A549 (cell line): ENCODE results near the gene GPD1. TPM values are rescaled to one million over a fixed set of nuclear protein-coding genes. Genes with fewer than 3 reads are reported as not detected.
A peak's percentile ranks its signal among the peaks of the same experiment; 100 is the strongest.

ENCODE experiments used
- ATAC-seq, 2 experiments: fragments of 200-7000 bp in 1 of 2; fragments of >200 bp in 1 of 2; cut with Nextera tagmentation in 1 of 2; cut with Tn5 transposase in 1 of 2; 3 replicates each; pipeline versions ENCODE4 v1.8.0 to v1.9.1; 2018 to 2020; ENCODE audit warnings: mild to moderate bottlenecking in 1 of 2, moderate library complexity in 1 of 2
- CTCF ChIA-PET: fragments of 300-600 bp; sonication (Branson Sonifier 250); formaldehyde crosslinking; extraction: SDS; loops from one replicate; lab custom pipeline; 2021; ENCODE audit warnings: antibody characterized with exemption, inconsistent platforms; lab: Yijun Ruan, JAX
- POLR2A ChIA-PET: fragments of 350-600 bp; formaldehyde crosslinking; extraction: SDS; loops from one replicate; lab custom pipeline; 2021; ENCODE audit warnings: antibody characterized with exemption, inconsistent platforms; lab: Yijun Ruan, JAX
- DNase-seq, 2 experiments: peaks; one replicate each; pipeline versions ENCODE4 v3.0.0 to v3.0.0-alpha.2; 2011 to 2016; ENCODE audit warnings: low read depth in 1 of 2, low spot score in 1 of 2
- FAIRE-seq: peaks from 2 replicates; lab custom pipeline; 2011; peaks lifted over from hg19 to GRCh38; lab: Jason Lieb, UNC
- H3K27ac ChIP-seq, 2 experiments: fragments of >200 bp; sonication (Bioruptor Twin); formaldehyde crosslinking; 3 replicates each; pipeline ENCODE4 v1.5.1; 2016 to 2017
- H3K4me1 ChIP-seq: fragments of >200 bp; sonication (Bioruptor Twin); formaldehyde crosslinking; 3 replicates; pipeline ENCODE4 v1.6.1; 2016
- H3K4me2 ChIP-seq: fragments of >200 bp; sonication (Bioruptor Twin); formaldehyde crosslinking; 3 replicates; pipeline ENCODE4 v1.6.1; 2016
- H3K4me3 ChIP-seq: fragments of >200 bp; sonication (Bioruptor Twin); formaldehyde crosslinking; 3 replicates; pipeline ENCODE4 v1.5.1; 2016
- H3K9me3 ChIP-seq: fragments of >200 bp; sonication (Bioruptor Twin); formaldehyde crosslinking; 3 replicates; pipeline ENCODE4 v1.6.1; 2016
- BHLHE40 ChIP-seq: IDR thresholded peaks from 2 replicates; pipeline ENCODE4 v1.6.1; 2012; ENCODE audit warnings: low read depth, low read length, inconsistent platforms
- CTCF ChIP-seq: fragments of >200 bp; sonication (Bioruptor Twin); formaldehyde crosslinking; IDR thresholded peaks from 3 replicates; pipeline ENCODE4 v1.5.1; 2016
- E2F6 ChIP-seq: IDR thresholded peaks from 2 replicates; pipeline ENCODE4 v1.6.1; 2012; ENCODE audit warnings: low read depth, borderline replicate concordance
- JUN ChIP-seq, 2 experiments: fragments of >200 bp; sonication (Bioruptor Twin); formaldehyde crosslinking; IDR thresholded peaks; 2 replicates in 1 of 2; 3 replicates in 1 of 2; pipeline ENCODE4 v1.6.1; 2016 to 2017
- JUNB ChIP-seq: fragments of >200 bp; sonication (Bioruptor Twin); formaldehyde crosslinking; IDR thresholded peaks from 2 replicates; pipeline ENCODE4 v1.6.1; 2016
- KDM5A ChIP-seq: fragments of 200-600 bp; sonication (generic); IDR thresholded peaks from 2 replicates; pipeline ENCODE4 v1.6.1; 2016; ENCODE audit warnings: antibody characterized with exemption, mild to moderate bottlenecking
- MAX ChIP-seq: IDR thresholded peaks from 2 replicates; pipeline ENCODE4 v1.6.1; 2012
- MAZ ChIP-seq: fragments of 150-350 bp; IDR thresholded peaks from 2 replicates; pipeline ENCODE4 v1.6.1; 2014; ENCODE audit warnings: antibody characterized with exemption, low read depth, low read length, borderline replicate concordance
- PBX3 ChIP-seq: IDR thresholded peaks from 2 replicates; pipeline ENCODE4 v1.6.1; 2012
- PHF8 ChIP-seq: fragments of 200-600 bp; sonication (generic); IDR thresholded peaks from 2 replicates; pipeline ENCODE4 v1.6.1; 2016; ENCODE audit warnings: low read depth, mild to moderate bottlenecking, antibody characterized with exemption, moderate library complexity, borderline replicate concordance
- POLR2A ChIP-seq: IDR thresholded peaks from 2 replicates; pipeline ENCODE4 v1.6.1; 2012; ENCODE audit warnings: mild to moderate bottlenecking, low read length
- RARB ChIP-seq: fragments of 250-450 bp; sonication (Bioruptor Pico); IDR thresholded peaks from 2 replicates; pipeline ENCODE4 v1.8.0; 2021; ENCODE audit warnings: mild to moderate bottlenecking, moderate library complexity
- REST ChIP-seq: fragments of 200-600 bp; sonication (generic); IDR thresholded peaks from 2 replicates; pipeline ENCODE4 v1.6.1; 2016; ENCODE audit warnings: antibody characterized with exemption, mild to moderate bottlenecking, moderate library complexity
- RFX5 ChIP-seq: fragments of 450-650 bp; IDR thresholded peaks from 2 replicates; pipeline ENCODE4 v1.7.1; 2014; ENCODE audit warnings: antibody characterized with exemption, mild to moderate bottlenecking, moderate library complexity
- SMC3 ChIP-seq: fragments of >200 bp; sonication (Bioruptor Twin); formaldehyde crosslinking; IDR thresholded peaks from 3 replicates; pipeline ENCODE4 v1.6.1; 2018; ENCODE audit warnings: inconsistent platforms
- ZC3H11A ChIP-seq: fragments of 450-650 bp; IDR thresholded peaks from 2 replicates; pipeline ENCODE4 v1.6.1; 2014; ENCODE audit warnings: antibody characterized with exemption, mild to moderate bottlenecking
- ZFP36 ChIP-seq: fragments of 450-650 bp; IDR thresholded peaks from 2 replicates; pipeline ENCODE4 v1.6.1; 2014; ENCODE audit warnings: borderline replicate concordance; ENCODE audit not compliant: partially characterized antibody
- WGBS: methylation state at CpG from one replicate; pipeline ENCODE4 v1.1.6; 2017; ENCODE audit errors: missing lambda C conversion rate; 5-methylcytosine and 5-hydroxymethylcytosine counted together
- polyA plus RNA-seq, 4 experiments: library from polyadenylated mRNA; depleted of rRNA in 3 of 4; stranded (reverse); fragments of >200 nt; fragmentation: RNase III in 1 of 4; extraction: RNeasy Plus Mini Kit Qiagen cat#74134 plus additional on column Dnase treatment in 1 of 4; gene quantifications; 2 replicates in 3 of 4; 3 replicates in 1 of 4; pipeline ENCODE4 v1.2.3, GENCODE V29; 2011 to 2017

The GPD1 gene
- polyA plus RNA-seq, 2 of the 4 experiments (the other 2 are of a cell fraction): 0.10 to 0.44 TPM

- CTCF ChIA-PET: interaction anchor here (0.7 to 33.6 kb wide), 20 partner anchors 10 to 515 kb away, joined by 3 to 708 read pairs (median 4); partner anchors contain the start of genes AQP5, AQP6, ASIC1 and CERS5
- FAIRE-seq (no peak), DNase-seq (peak; percentile 92 to 95), ATAC-seq (peak; percentile 87 to 93)
- peak within 1 kb of the TSS; percentile 64 for H3K4me3 ChIP-seq
- WGBS: 2% methylated on average over 39 of the region's 69 CpGs
- no peaks in the 10 kb centered on the region for H3K9me3 ChIP-seq
- peaks cover 36% of the 10 kb centered on the region for H3K4me1 ChIP-seq
- H3K27ac ChIP-seq: peak within 1 kb of the TSS; percentile 96 to 99
- POLR2A ChIA-PET: interaction anchor here (0.5 to 2.0 kb wide), 31 partner anchors 9 to 1150 kb away, joined by 3 to 45 read pairs (median 4); partner anchors contain the start of genes ATF1, CERS5, COX14 and CSRNP2
- 0 out of 2 replicates have a peak, but pooled peaks have one; percentile 35 for TF ChIP-seq E2F6
- TF ChIP-seq RARB: no peak
- TF ChIP-seq PHF8: 0 out of 2 replicates have a peak, but pooled peaks have one; percentile 74
- 0 out of 2 replicates have a peak, but pooled peaks have one; percentile 10 for TF ChIP-seq BHLHE40
- peak; percentile 27; the same call in 1 of the 2 replicates for TF ChIP-seq MAZ
- peak; percentile 85 for TF ChIP-seq MAX
- TF ChIP-seq JUN (IDR thresholded peaks at IDR 0.05): peak in 1 of 2 experiments; percentile 87; a peak in 3 of 5 replicates
- no peak for TF ChIP-seq ZC3H11A
- peak; percentile 20; the same call in 1 of the 3 replicates for TF ChIP-seq SMC3
- TF ChIP-seq REST: no peak
- no peak for TF ChIP-seq JUNB
- TF ChIP-seq CTCF: peak; percentile 72
- peak; percentile 37; the same call in 1 of the 2 replicates for TF ChIP-seq POLR2A
- peak; percentile 41; the same call in 1 of the 2 replicates for TF ChIP-seq KDM5A
- TF ChIP-seq RFX5: no peak
- TF ChIP-seq ZFP36: no peak
- no peak for TF ChIP-seq PBX3
- peak within 1 kb of the TSS; percentile 95 for H3K4me2 ChIP-seq
Observed at GRCh38 chr12:50084775-50085614, 18.8 kb upstream of the GPD1 start, which contains the start of gene SMARCD1. SMARCD1 (plus strand) TSS chr12:50085342; CDS start chr12:50085370, 28 bp downstream.
